GM21619 (cell line): Measurements from ENCODE around the gene ZNF692.
A peak's percentile ranks its signal among the peaks of the same experiment; 100 is the strongest.
"Not testable (repeated sequence)": the region's sequence is repeated elsewhere in the genome, so short reads cannot be mapped to it uniquely, and the experiment has no call there.

Source experiments
- ATAC-seq: cut with Tn5 transposase; IDR thresholded peaks from one replicate; pipeline ENCODE4 v1.9.1; 2021; ENCODE audit not compliant: unreplicated experiment

The ZNF692 gene

DNA sequence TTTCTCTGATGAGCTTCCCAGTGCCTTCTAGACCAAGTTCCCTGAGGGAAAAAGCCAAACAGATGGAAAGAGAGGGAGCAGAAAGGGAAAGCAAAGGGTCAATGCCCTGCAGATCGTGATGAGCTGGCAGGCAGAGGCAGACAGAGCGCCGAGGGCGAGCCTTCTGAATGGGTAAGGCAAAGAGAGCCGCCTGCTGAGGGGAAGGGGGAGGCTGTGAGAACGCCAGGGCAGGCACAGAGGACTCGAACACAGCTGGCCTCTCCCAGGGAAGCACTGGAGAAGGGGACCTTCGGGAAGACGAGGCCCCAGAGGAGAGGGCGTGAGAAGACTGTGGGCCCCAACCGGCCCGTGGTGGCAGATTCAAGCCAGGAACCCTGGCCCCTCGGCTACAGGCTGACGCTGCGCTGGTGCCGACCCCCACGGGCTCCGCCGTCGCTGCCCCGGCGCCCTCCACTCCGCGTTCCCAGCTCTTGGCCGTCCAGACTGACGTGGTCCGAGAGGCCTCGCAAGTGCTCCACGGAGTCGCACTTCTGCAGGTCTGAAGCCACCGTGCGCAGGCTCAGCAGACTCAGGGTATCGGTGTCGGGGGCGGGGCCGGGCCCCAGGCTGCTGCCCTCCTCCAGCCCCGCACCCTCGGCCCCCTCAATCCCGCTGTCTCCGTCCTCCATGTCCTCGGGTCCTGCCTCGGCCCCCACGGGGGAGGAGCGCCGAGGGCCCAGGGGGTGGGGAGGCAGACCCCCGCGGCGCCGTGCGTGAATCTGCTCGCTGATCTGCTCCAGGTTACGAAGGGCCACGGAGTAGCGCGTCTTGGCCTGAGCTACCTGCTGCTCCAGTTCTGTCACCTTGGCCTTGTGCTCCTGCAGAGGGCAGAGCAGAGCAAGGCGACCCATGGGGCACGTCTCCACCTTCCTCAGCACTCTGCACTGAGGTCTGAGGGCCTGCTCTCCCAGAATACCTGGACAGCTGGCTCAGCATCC is 47.1 kb downstream of the ZNF692 start:
- no peak for ATAC-seq

DNA sequence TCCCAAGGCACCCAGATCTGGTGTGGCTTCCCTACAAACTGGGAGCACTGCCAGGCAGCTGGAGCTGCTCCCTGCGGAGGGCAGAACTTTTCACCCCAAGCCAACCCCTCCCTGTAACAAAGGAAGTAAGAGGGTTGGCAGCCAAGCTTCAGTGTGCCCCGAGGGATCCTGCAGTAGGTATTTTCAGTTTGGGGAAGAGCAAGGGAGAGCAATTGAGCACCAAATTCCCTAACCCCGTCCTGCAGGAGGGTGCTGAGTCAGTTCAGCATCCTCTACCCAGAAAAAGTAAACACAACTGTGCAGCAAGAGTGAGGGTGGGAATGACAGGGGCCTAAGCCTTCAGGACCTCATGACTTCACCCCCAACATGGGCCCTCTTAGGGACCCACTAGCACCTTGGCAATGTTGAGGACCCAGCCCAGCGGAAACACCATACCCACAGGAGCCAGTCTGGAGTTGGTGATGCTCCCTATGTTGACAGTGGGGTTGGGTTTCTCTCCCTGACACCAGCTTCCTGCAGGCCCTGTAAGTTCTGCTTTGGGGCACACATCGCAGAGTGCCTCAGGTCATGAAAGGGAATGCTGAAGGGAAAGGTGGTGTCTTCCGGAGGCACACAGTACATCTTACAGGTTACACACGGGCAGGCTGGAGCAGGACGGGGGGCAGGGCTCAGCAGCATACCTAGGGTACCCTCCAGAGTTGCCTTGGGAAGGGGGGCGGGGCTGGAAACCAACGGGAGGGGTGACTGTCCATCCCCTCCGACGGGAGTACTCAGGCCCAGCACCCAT is 48.0 kb downstream of the ZNF692 start:
- ATAC-seq = no peak

DNA sequence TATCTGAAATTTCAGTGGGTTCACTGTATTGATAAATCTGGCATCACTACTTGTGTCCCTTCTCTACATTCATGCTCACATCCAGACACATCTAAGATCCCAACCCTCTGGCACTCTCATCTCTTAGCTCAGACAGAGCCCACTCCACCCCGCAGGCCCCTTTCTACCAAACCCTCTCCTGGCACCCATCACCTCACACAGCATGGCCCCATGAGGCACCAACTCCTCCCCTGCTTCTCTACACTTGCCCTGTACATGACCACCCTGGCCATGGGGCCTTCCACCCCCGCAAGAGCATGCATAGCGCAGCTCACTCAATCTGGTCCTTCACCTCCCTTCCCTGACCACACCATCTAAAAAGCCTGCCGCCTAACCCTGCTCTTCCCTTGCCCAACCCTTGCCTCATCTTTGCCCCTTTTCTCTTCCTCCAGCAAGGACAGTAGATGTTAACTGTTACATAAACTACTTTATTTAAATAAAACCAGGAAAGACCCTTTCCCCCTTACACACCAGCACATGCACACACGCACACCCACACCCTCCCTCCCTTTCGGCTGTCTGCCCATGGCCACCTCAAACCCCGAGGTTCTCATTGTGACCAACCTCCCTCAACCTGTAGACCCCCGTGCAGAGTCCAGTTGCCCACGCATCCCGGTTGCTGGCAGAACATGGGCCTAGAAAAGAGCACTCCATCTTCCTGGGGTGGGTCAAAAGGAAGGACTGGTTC is 48.7 kb downstream of the ZNF692 start:
- ATAC-seq = no peak

DNA sequence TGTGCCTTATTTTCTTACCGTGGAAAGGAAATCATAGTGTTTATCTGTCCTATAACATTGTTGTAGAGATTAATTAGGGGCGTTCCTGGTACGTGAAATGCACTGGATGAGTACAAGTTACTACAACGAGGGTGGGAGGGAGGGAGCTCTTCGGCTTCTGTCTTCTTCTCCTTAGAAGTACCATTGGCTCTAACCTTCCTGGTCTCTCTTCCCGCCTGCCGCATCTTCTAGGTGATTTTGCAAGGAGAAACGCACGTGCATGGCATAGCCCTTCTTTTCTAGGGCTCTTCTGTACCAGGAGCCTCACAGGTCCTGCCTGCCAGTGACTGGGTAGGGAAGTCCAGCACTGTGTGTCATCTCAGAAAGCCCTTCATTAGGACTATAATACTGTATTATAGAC is 50.0 kb downstream of the ZNF692 start:
- ATAC-seq = no peak

DNA sequence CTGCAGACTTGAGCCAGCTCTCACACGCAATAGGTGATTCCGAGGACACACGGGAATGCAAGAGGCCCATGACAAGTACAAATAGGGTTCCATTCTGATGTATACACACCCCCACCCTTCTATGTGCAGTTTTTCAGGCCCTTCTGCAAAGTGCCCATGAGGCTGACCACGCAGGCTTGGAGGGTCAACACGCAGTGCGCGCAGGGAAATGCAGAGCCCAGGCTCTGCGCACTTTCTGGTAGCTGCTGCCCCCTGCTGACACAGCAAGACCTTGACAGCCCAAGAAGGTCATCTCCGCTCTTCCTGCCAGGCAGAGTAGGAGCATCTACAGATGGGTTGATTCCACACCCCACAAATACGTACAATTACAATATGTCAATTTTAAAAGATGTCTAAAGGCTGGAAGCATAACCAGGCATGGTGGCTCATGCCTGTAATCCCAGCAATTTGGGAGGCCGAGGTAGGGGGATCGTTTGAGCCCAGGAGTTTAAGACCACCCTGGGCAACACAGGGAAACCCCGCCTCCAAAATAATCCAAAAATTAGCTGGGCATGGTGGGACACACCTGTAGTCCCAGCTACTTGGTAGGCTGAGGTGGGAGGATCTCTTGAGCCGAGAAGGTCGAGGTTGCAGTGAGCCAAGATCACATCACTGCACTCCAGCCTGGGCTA is 51.7 kb downstream of the ZNF692 start:
- ATAC-seq = peak; percentile 59

DNA sequence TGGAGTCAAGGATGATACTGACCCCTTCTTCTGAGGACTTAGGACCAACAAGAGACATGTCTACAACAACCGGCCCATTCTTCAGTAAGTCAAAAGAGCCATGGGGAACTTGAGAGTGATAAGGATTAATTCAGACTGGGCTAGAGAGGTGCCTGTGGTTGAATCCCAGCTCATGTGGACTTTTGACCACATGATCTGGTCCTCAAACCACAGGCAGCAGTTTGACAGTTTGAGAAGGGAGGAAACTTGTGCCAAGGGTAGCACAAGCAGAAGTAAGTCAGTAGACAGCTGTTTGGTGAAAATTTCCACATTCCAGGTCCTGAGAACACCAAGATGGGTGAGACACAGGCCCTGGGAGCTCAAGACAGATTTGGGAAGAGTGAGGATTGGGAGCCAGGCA is 53.0 kb downstream of the ZNF692 start:
- ATAC-seq = no peak

DNA sequence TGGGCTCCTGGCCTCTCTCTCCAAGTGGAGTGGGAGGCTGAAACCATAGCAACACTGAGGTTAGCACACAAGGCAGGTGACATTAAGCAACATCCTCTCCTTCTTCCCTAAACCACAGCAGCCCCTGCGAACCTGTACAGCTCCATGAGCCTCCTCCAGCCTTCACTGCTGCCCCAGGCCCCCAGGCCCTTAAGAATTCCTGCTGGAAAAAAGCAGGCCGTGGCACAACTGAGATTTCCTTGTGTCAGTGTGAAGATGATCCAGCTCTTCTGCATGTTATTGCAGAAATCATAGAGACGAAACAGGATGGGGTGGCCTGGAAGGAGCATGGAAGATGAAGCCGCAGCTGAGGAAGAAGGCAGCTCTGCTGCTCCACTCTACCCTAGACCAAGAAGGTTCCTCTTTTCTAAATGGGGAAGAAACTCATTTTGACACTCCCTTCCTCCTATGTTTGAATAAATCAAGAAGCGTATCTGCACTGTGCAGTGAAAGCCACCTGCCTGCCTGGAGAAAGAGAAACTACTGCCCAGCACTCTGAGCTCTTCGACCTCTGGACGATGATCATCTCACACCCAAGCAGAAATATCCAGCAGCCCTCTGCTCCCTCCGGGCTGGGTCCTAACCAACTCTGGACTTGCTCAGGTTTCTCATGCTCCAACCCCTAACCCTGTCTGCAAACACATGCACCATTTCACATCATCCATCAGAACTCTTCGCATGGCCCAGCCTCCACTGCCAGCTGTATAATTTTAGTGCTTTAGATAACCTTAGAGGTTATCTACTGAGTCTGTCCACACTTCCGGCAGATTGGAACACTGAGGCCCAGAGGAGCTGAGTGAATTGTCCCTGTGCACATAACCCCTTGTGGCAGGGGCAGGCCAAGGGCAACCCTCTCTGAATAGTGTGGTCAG is 53.9 kb downstream of the ZNF692 start:
- ATAC-seq = peak; percentile 87

DNA sequence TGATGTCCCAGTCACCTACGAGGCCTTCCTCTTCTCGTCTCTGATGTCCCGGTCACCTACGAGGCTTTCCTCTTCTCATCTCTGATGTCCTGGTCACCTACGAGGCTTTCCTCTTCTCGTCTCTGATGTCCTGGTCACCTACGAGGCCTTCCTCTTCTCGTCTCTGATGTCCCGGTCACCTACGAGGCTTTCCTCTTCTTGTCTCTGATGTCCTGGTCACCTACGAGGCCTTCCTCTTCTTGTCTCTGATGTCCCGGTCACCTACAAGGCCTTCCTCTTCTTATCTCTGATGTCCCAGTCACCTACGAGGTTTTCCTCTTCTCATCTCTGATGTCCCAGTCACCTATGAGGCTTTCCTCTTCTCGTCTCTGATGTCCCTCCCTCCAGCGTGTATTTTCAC is 55.4 kb downstream of the ZNF692 start:
- ATAC-seq = not testable (repeated sequence)

DNA sequence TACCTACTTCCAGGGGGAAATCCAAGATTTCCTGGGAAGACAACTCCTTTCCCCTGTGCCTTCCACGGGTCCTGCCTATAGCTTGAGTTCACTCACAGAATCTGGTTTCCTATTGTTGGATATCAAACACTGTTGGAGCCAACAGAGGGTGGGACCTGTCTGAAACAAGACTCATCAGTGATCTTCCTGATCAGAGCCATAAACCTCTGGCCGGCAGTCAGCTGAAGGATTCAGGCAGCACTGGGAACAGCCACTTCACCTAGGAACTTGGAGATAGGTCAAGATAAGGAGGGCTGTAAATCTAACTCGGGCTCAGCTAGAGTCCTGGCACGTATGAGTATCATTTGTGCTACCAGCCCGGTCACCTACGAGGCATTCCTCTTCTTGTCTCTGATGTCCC is 56.4 kb downstream of the ZNF692 start:
- ATAC-seq = no peak

DNA sequence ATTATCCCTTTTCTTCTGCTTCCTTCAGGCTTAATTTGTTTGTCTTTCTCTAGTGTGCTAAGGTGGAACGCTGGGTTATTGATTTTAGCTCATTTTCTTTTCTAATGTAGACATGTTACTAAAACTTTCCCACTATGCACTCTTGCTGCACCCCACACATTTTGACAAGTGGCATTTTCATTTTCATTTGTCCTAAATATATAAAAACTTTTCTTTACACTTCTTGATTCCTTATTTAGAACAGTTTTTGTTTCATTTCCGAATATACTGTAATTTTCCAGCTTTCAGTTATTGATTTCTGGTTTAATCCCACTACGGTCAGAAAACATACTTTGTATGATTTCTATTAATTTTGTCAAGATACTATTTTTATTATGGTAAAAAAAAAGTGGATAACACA is 58.4 kb downstream of the ZNF692 start:
- ATAC-seq = no peak
